NCI-H510A (cell line): ENCODE results near the gene PTGES3L.

Source experiments
- DNase-seq: peaks from one replicate; lab custom pipeline; 2025; lab: John Stamatoyannopoulos, UW

The PTGES3L gene

DNA sequence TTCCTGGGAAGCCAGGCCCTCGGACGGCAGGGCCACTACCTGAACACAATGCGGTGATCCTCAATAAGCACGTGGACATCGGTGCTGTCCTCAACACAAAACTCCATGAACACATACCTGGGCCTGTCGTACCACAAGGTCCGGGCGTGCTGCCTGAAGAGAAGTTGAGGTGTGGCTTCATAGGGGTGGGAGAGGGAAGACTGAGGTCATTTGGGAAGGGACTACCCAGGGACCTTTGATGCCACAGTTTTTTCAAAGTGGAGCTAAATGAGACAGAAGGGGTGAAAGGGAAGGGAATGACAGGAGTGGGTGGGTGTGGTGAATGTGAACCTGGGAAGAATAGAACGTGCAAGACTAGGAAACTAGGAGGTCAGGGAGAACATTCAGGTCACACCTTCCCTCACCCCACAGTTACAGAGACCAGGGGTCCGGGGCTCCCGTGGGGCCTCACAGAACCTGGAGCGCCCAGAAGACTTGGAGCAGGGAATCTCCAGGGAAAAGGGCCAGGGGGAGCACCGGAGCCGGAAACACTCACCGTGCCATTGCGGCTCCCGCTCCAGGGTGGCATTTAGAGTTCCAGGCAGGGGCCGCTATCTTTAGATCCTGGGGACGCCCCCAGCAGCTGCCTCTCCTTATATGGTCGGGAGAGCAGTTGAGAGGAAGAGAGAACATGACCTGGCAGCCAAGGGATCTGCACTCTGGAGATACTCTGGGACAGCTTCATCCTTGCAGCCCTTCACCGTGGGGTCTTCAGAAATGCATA is at the start of gene PTGES3L:
TSS of gene PTGES3L (minus strand) at position 570 of the 763 bp plus-strand sequence. CDS start at position 543, 27 bp downstream.
- peak; percentile 68 for DNase-seq

DNA sequence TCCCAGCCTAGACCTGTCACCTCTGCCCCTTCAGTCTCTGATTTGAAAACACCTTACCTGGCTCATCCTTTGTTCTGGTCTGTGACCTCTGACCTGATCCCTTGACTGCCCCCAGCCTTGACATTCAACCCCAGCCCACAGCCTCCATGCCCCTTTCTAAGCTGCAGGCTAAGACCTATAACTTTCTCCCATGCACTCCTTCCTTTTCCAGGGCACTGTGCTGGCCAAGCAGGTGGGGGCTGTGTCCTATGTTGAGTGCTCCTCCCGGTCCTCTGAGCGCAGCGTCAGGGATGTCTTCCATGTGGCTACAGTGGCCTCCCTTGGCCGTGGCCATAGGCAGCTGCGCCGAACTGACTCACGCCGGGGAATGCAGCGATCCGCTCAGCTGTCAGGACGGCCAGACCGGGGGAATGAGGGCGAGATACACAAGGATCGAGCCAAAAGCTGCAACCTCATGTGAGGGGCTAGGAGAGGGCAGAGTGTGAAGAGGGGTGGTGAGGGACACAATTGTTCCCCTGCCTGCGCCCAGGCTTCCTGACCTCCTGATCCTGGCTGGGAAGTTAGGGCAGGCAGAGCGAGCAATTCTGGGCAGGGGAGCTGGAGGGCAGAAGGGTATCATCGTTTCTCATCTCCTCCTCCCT is 48.5 kb upstream of the PTGES3L start:
- DNase-seq, result no peak

DNA sequence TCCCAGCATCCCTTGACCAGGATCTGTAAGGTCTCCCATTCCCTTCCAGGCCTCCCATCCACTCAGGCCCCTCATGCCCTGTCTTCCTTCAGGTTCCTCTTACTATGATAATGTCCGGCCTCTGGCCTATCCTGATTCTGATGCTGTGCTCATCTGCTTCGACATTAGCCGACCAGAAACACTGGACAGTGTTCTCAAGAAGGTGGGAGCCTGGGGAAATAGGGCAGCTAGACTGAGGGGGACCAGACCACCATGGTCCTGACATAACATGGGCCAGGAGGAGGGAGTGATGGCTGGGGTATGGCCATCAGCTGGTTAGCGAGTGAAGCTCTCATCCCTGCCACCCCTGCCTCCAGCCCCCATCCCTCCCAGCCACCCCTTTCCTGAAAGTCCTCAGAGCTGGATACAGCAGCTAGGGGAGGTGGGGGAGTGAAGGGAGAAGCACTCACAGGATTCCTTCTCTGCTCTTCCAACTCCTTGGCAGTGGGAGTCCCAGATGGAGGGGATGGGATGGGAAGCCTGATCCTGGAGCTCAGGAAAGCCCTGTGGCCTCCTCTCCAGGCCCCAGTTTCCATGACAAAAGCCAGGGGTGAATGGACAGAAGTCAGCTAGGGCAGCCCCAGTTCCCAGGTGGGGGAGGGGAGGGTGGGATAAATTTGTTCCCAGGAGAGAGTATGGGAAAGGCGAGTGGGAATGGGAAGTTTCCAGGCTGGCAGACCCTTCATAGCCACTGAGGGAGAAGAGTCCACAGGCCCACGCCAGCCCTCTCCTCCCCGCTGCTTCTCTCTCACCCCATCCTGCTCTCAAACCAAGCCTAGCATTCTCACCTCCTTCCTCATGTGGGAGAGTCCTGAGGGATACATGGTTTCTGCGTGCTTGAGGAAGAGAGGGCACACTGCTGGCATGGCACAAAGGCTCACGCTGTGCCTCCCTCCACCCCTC is 47.5 kb upstream of the PTGES3L start:
- no peak for DNase-seq

DNA sequence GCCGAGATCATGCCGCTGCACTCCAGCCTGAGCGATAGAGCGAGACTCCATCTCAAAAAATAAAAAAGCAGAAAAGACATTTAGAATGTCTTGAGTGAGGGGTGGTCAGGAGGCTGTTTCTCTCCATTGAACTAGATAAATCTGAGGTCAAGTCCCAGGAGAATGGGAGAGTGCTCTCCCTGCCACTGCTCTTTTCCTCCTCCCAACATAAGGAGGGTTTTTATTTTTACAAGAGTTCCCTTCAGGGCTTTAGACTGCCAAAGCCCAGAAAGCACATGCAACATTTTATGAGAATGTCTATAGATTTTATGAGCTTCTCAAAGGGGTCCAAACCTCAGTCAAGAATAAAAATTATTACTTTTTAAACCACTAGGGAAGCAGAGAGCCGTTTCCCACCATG is 46.7 kb upstream of the PTGES3L start:
- no peak for DNase-seq

DNA sequence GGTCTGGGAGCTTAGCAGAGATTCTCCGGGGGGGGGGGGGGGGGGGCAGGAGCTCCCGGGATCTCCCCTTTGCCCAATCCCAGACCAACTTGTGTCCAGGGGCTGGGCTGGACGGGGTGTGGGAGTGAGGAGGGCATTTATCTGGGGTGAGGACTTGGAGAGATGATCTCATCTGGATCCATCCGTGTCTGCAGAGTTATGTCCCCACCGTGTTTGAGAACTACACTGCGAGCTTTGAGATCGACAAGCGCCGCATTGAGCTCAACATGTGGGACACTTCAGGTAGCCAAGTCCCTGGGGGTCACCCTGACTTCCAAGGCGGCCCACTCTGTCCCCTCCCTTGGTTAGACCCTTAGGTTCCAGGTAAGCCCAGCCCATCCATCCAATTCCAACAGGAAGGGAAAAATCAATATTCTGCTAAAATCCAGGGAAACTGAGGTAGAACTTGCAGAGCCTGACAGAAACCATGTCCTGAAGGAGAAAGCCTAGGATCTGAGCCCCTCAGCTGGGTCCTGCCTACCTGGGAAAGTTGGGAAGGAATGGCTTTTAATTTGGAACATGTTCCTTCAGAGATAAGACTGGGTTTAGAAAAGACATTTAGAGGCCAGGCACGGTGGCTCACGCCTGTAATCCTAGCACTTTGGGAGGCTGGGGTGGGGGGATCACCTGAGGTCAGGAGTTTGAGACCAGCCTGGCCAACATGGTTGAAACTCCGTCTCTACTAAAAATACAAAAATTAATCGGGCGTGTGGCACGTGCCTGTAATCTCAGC is 46.1 kb upstream of the PTGES3L start:
- no peak for DNase-seq

DNA sequence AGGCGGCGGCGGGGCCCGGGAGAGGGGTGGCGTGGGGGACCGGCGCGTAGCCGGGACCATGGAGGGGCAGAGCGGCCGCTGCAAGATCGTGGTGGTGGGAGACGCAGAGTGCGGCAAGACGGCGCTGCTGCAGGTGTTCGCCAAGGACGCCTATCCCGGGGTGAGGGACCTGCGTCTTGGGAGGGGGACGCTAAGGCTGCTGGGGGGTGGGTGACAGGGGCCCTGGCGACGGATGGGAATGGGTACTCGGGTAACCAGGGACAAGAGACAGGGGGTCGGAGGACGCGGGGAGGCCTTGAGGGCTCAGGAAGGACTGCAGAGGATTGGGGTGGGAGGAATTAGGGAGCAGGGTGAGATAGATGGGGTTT is 45.4 kb upstream of the PTGES3L start:
- DNase-seq, result no peak

DNA sequence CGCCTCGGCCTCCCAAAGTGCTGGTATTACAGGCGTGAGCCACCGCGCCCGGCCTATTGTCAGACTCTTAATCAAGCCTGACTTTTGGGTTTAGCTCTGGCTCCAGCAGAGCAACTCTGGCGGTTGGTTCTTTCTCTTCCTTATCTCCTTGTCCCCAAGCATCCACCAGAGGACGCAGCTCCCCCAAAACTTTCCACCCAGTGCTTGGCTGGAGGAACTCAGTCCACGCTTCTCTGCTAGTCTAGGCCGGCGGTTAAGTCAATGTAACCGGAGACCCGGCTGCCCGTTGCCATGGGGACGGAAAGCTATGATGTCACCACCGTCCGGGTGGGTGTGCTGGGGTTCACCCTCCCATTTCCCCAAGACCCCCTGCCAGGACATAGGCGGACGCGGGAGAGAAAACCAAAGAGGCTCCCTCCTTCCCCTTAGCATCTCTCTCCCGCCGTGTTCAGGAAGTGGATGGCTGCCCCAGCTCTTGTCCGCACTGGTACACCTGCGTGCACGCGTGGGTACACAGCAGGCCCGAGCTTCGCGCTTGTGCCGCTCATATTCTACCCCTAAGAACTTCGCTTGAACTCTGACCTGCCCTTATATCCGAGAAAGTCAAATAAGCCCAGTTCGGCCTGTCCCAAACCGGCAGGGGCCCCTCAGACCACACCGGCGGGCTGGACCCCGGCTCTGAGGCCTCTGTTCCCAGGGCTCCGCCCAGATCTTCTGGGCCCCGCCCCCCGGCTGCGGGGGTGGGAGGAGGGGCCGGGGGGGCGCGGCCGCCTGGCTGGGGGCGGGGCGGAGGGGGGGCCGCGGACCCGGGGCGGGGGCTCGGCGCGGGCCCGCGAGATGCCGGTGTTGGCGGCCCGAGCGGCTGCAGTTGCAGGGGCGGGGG is 44.8 kb upstream of the PTGES3L start, which contains the start of gene RND2:
TSS of gene RND2 (plus strand) at position 825 of the 883 bp plus-strand sequence. CDS start 117 bp downstream, outside the sequence.
- peak; percentile 78 for DNase-seq

DNA sequence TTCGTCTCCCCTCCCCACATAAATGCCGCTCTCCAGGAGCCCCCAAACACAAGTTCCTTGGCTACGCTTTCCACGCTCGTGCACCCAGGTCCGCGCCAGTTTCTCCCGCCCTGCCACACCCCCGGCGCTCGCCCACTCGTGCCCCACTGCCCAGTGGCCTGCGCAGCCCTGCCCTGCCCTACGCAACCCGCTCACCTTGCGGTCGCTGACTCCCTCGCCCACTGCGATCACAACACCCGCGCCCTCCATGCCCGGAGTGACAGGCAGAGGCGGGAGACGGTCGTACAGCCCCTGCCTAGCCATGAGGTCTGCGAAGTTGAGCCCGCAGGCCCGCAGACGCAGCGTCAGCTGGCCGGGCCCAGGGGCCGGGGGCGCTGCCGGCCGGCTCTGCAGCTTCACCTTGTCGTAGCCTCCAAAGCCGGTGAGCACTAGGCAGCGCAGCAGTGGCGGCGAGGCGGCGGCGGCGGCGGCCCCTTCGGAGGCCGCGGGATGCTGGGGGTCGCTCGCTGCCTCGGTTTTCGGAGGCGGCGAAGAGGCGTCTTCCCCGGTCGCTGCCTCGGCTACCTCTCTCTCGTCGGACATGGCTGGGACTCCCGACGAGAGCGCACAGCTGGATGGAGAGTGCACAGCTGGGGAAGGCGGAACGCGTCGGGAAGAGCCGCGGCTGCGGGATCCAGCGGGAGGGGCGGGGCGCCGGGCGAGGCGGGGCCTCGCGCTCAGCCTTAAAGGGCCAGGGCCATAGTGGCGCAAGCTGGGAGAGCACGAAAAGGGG is 42.0 kb upstream of the PTGES3L start, which contains the start of gene VAT1:
TSS of gene VAT1 (minus strand) at position 645 of the 772 bp plus-strand sequence. CDS start at position 582, 63 bp downstream.
- DNase-seq, result peak; percentile 46

DNA sequence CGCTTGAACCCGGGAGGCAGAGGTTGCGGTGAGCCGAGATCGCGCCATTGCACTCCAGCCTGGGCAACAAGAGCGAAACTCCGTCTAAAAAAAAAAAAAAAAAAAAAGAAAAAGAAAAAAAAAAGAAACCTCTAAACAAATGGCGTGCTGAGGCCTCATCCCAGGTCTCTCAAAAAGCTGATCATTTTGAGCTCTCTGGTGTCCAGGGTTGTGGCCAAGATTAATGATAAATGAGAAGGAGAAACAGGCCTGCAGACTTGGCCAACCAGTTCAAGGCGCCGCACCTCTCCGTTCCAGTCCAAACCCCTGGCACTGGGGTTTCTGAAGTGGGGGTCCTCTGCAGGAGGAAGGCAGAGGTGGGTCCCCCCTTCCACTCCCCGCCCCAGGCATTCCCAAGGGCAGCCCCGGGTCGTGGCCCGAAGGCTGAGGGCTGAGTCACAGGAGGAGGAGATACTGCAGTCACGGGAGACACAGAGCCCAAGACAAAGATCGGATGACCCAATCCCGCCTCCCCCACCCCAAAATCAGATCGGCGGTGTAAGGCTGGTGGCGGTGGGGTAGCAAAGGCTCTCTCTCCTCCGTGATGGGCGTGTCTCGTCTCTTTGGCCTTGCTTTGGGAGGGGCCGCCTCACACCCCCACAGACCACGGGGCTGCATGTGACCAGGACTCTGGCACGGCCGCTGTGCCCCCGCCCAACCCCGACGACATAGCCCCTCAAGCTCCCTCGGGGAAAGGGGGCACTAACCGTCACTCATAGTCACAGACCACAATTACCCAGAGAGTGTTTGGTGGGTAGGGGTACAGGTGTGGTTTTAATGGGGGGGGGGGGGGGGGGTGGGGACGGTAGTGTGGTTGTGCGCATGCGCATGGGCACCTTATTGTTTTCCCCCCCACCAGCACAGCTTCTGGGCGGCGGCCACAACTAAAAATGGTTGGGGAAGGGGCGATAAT is 41.2 kb upstream of the PTGES3L start:
- DNase-seq, result no peak

DNA sequence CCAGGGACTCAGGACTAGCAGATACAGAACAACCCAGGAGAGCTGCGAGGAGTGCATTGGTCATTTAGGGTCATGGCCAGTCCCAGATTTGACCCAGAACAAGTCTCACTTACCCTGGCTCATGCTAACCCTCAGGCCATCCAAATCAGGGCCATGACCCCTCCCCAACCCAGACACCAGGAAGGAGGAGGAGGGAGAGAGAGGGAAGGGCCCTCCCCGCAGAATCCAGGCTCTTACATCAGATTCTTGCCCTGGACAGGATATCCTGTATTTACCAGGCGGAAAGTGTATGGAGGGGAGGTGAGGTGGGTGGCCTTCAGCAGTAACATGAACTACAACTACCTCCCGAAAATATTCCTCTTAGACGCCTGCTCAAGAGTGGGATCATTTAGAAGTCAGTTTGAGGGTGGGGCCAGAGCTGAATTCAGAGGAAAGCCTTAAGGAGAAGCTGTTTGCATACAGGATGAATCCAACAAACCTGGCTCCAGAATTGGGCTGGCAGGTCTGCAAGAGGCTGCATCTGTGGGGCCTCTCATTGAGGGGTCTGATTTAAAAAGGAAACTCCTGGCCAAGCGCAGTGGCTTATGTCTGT is 40.2 kb upstream of the PTGES3L start:
- DNase-seq, result no peak

DNA sequence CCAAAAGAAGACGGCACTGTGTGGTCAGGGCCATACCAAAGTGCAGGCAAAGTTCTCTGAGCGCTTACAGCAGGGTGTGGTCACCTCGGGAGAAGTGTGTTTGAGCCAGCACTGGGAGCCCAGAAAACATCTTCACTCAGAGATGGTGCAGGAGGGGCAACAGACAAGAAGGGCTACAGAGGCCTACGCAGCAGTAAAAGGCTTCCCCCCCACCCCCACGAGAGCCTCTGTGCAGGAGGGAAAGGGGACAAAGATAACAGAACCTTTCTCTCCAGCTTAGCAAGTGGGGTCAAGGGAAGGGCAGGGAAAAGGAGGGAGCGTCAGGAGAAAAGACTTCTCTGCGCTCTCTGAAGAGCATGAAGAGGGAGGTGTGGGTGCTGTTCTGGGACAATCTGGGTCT is 39.5 kb upstream of the PTGES3L start:
- no peak for DNase-seq

DNA sequence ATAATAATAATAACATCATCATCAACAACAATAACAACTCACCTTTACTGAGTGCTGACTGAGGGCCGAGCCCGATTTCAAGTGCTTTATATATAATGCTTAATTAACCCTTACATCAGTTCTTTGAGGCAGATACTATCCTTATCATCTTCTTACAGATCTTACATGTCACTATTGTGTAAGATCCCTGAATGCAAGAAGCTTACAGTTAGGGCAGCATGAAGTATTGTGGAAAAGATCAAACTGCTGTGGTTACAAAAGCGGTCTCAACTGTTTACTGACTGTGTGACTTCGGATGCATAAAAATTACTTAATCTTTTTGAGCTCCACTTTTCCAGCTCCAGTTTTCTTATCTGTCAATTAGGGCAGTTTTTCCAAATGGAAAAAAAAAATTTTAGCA is 39.1 kb upstream of the PTGES3L start:
- no peak for DNase-seq

DNA sequence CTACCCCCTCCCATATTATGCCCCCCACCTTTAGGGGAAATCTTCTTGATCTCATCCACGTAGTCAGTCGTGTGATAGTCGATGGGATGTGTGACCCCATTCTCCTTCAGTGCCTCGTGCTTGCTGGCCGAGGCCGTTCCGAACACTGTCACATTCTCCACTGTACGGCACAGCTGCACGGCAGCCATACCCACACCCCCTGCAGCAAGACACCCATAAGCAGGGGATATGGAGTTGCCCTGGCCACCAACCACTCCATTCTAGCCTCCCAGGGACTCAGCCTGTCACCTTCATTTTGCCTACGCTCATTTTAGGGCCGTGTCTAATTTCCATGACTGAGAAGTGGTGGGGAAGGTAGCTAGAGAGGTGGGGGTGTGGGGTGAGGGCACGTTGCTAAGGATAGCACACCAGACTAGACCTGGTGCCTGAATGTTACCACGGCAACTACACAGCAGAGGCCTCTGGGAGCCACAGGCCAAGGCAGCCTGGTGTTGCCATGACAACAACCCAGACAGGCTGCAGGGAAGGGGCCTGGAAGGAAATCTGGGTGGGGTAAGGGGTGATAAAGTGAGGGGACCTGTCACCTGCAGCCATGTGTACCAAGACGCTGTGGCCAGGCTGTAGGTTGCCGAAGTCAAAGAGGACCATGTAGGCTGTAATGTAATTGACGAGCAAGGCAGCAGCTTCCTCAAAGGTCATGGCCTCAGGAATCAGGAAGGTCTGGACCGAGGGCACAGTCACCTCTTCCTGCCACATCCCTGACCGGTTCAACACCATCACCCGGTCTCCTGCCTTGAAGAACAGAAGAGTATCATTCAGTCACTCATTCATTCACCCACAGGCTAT is 38.4 kb upstream of the PTGES3L start:
- DNase-seq, result peak; percentile 11

DNA sequence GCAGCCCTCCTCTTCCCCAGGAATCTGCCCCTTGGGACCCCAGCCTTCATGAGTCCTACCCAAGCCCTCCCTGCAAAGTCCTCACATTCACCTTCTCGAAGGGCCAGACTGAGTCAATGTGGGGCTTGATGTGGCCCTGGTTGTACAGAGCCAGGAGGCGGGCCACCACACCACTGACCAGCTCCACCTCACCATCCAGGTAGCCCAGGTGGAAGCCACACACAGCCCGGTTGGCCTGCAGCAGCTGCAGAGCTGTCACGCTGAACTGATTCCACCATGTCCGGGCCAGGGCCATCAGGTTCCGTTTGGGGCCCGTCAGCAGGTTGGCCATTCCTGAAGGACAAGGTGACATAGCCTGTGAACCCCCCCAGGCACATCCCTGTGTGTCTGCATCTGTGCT is 36.3 kb upstream of the PTGES3L start:
- no peak for DNase-seq

DNA sequence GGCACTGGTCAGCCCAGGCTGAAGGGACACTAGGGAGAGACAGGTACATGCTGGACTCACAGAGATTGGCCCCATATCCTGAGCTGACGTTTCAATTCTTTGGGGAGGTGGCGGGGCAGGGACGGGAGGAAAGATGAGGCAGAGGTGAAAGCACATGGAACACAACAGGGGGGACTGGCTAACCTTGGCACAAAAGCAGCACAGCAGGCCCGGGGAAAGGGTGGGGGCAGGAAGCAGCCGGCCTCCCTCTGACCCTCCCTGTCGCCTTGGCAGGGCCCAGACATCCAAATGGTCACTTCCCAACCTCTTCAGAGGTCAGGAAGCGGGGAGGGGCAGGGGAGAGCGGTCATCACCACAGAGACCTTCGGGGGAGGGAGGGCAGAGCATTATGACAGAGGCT is 35.7 kb upstream of the PTGES3L start:
- no peak for DNase-seq

DNA sequence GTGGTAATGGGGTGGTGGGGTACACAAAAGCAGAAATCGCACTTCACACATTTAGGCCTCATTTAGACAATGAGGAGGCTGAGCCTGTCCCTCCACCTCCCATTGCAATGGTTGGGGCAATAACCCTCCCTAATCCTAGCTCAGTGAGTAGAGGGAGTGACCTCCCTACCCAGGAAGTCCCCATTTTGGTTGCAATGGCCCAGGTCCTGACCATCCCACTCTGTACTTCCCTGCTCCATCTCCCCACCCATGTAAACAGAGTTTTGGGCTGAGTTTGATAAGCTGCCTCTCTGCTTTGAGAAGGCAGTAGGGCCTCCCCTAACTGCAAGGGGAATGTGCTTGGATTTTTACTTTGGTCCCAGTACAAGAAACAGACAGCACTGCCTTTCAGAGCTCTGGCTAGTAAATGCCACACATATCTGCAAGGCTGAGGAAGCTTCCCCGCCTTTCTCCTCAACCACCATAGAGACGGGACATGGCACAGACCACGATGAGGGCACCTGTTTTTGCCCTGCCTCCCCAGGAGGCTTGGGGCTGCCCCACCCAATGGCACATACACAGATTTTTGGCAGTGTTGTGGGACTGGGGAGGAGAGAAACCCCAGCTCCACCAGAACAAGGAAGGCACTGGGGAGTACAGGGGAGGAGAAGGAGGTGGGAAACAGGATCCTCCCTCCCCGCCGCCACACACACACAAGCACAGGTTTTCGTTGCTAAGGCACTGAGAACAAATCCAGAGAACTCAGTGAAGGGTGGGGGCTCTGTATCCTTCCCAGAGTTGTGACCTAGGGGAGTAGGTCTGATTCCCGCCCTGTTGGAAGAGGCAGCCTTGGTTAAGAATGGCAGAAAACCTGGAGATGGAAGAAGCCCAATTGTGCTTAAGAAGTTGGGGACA is 35.0 kb upstream of the PTGES3L start:
- no peak for DNase-seq
